IMR-90 (cell line): Measurements from ENCODE around the gene BSND. TPM values are rescaled to one million over a fixed set of nuclear protein-coding genes. Genes with fewer than 3 reads are reported as not detected.

Experiments used
- ATAC-seq: fragments of 200-7000 bp; cut with Tn5 transposase; 2 replicates; pipeline ENCODE4 v1.9.1; 2020; ENCODE audit warnings: low read depth, mild to moderate bottlenecking, moderate library complexity
- BruUV-seq: library from RNA; stranded (reverse); fragments of 400-500 nt; replicated peaks from 2 replicates; lab custom pipeline; 2021; lab: Mats Ljungman, UMichigan
- CTCF ChIA-PET: fragments of 300-600 bp; formaldehyde crosslinking; extraction: SDS; loops from one replicate; lab custom pipeline; 2021; ENCODE audit warnings: antibody characterized with exemption; lab: Yijun Ruan, JAX
- POLR2A ChIA-PET: fragments of 300-600 bp; sonication (Branson Sonifier 250); formaldehyde crosslinking; loops from one replicate; lab custom pipeline; 2022; ENCODE audit warnings: antibody characterized with exemption; ENCODE audit not compliant: unreplicated experiment; lab: Charles Lee
- DNase-seq: peaks from one replicate; pipeline ENCODE4 v3.0.0; 2013
- H2AFZ ChIP-seq: replicated peaks from 2 replicates; pipeline ENCODE3; 2013; ENCODE audit warnings: low read length, mild to moderate bottlenecking; ENCODE audit not compliant: poor library complexity
- H2AK5ac ChIP-seq: 2 replicates; pipeline ENCODE4 v1.6.1; 2013; ENCODE audit warnings: low read depth, low read length, inconsistent platforms
- H2AK9ac ChIP-seq: replicated peaks from 2 replicates; pipeline ENCODE3; 2013; ENCODE audit warnings: mild to moderate bottlenecking, low read depth, low read length, moderate library complexity; ENCODE audit not compliant: poor library complexity
- H2BK120ac ChIP-seq: 2 replicates; pipeline ENCODE4 v1.6.1; 2013; ENCODE audit warnings: low read depth, low read length, inconsistent platforms
- H2BK15ac ChIP-seq: 3 replicates; pipeline ENCODE4 v1.6.1; 2013; ENCODE audit warnings: low read depth, low read length, inconsistent platforms
- H2BK20ac ChIP-seq: 2 replicates; pipeline ENCODE4 v1.6.1; 2013; ENCODE audit warnings: low read depth, mild to moderate bottlenecking, inconsistent platforms, low read length, moderate library complexity
- H2BK5ac ChIP-seq: 2 replicates; pipeline ENCODE4 v1.6.1; 2013; ENCODE audit warnings: mild to moderate bottlenecking, low read depth, low read length, inconsistent platforms; ENCODE audit not compliant: poor library complexity, severe bottlenecking
- H3K14ac ChIP-seq: replicated peaks from 2 replicates; pipeline ENCODE4 v1.6.1; 2013; ENCODE audit warnings: low read depth, low read length, inconsistent platforms
- H3K18ac ChIP-seq: 2 replicates; pipeline ENCODE4 v1.6.1; 2013; ENCODE audit warnings: low read depth, low read length, control low read depth
- H3K23ac ChIP-seq: 2 replicates; pipeline ENCODE4 v1.6.1; 2013; ENCODE audit warnings: low read depth, low read length, inconsistent platforms
- H3K27ac ChIP-seq: 2 replicates; pipeline ENCODE4 v1.5.1; 2013; ENCODE audit warnings: mild to moderate bottlenecking, control low read depth, low read length; ENCODE audit not compliant: insufficient read depth
- H3K27me3 ChIP-seq: 2 replicates; pipeline ENCODE4 v1.6.1; 2013; ENCODE audit warnings: low read length; ENCODE audit not compliant: control insufficient read depth, insufficient read depth
- H3K36me3 ChIP-seq: 2 replicates; pipeline ENCODE4 v1.6.1; 2013; ENCODE audit warnings: low read length, mixed read lengths; ENCODE audit not compliant: control insufficient read depth, insufficient read depth
- H3K4ac ChIP-seq: 2 replicates; pipeline ENCODE4 v1.6.1; 2013; ENCODE audit warnings: low read depth, low read length, inconsistent platforms
- H3K4me1 ChIP-seq: 2 replicates; pipeline ENCODE4 v1.6.1; 2013; ENCODE audit warnings: low read length, mixed read lengths; ENCODE audit not compliant: control insufficient read depth, insufficient read depth
- H3K4me2 ChIP-seq: 2 replicates; pipeline ENCODE4 v1.6.1; 2013; ENCODE audit warnings: low read depth, mild to moderate bottlenecking, control low read depth, low read length, moderate library complexity
- H3K4me3 ChIP-seq: 2 replicates; pipeline ENCODE4 v1.5.1; 2013; ENCODE audit warnings: low read depth, mild to moderate bottlenecking, control low read depth, low read length, moderate library complexity; ENCODE audit not compliant: insufficient read depth
- H3K56ac ChIP-seq: 2 replicates; pipeline ENCODE4 v1.6.1; 2013; ENCODE audit warnings: low read length, inconsistent platforms; ENCODE audit not compliant: insufficient read depth; ENCODE audit errors: extremely low read depth
- H3K79me1 ChIP-seq, 2 experiments: 2 replicates each; pipeline ENCODE4 v1.6.1; 2013; ENCODE audit warnings: low read length in 2 of 2, inconsistent platforms in 1 of 2, low read depth in 1 of 2
- H3K9ac ChIP-seq: 2 replicates; pipeline ENCODE4 v1.6.1; 2013; ENCODE audit warnings: low read depth, low read length, control low read depth
- H3K9me1 ChIP-seq: 2 replicates; pipeline ENCODE4 v1.6.1; 2013; ENCODE audit warnings: low read length, inconsistent platforms; ENCODE audit not compliant: insufficient read depth
- H3K9me3 ChIP-seq: 2 replicates; pipeline ENCODE4 v1.6.1; 2013; ENCODE audit warnings: low read length; ENCODE audit not compliant: control insufficient read depth, insufficient read depth
- H4K20me1 ChIP-seq: 2 replicates; pipeline ENCODE4 v1.6.1; 2013; ENCODE audit warnings: low read length, inconsistent platforms; ENCODE audit not compliant: insufficient read depth
- H4K5ac ChIP-seq: 2 replicates; pipeline ENCODE4 v1.6.1; 2013; ENCODE audit warnings: mild to moderate bottlenecking, low read depth, low read length, control low read depth
- H4K8ac ChIP-seq, 2 experiments: 2 replicates each; pipeline ENCODE4 v1.6.1; 2013; ENCODE audit warnings: low read depth in 2 of 2, low read length in 2 of 2, control low read depth in 1 of 2, inconsistent platforms in 1 of 2
- H4K91ac ChIP-seq: 2 replicates; pipeline ENCODE4 v1.6.1; 2013; ENCODE audit warnings: low read depth, low read length, inconsistent platforms; ENCODE audit not compliant: insufficient read depth
- BHLHE40 ChIP-seq: fragments of 150-350 bp; IDR thresholded peaks from 2 replicates; pipeline ENCODE4 v1.6.1; 2016; ENCODE audit warnings: mild to moderate bottlenecking, low read depth, low read length
- CHD1 ChIP-seq: IDR thresholded peaks from 2 replicates; pipeline ENCODE4 v1.6.1; 2012; ENCODE audit warnings: low read depth, low read length, improper control_type of control experiment
- MAFK ChIP-seq: IDR thresholded peaks from 2 replicates; pipeline ENCODE4 v1.6.1; 2012; ENCODE audit warnings: low read depth, low read length, improper control_type of control experiment
- MAZ ChIP-seq: IDR thresholded peaks from 2 replicates; pipeline ENCODE4 v1.6.1; 2012; ENCODE audit warnings: low read depth, mild to moderate bottlenecking, low read length, improper control_type of control experiment, moderate library complexity, borderline replicate concordance
- NFE2L2 ChIP-seq: fragments of 150-350 bp; IDR thresholded peaks from 2 replicates; pipeline ENCODE4 v1.6.1; 2016; ENCODE audit warnings: low read depth, mild to moderate bottlenecking, low read length
- WGBS, 2 experiments: methylation state at CpG; one replicate each; pipeline versions ENCODE4 v1.1.5 to v1.1.7; 2013; ENCODE audit warnings: missing lambda C conversion rate in 2 of 2; ENCODE audit not compliant: insufficient read length in 1 of 2; ENCODE audit errors: extremely low coverage in 2 of 2; 5-methylcytosine and 5-hydroxymethylcytosine counted together
- dilution Hi-C: fragments of 300-500 bp; cut with HindIII; formaldehyde crosslinking; loops from one replicate; pipeline ENCODE4 v1.14.3; 2018; ENCODE audit warnings: low sequenced_read_pairs; ENCODE audit not compliant: unreplicated experiment
- in situ Hi-C: fragments of 300-500 bp; cut with MboI; formaldehyde crosslinking; loops from 3 replicates; pipeline ENCODE4 v1.14.3; 2019; ENCODE audit warnings: low sequenced_read_pairs, inconsistent platforms, mixed read lengths
- intact Hi-C: fragments of 100-400 bp; cut with micrococcal nuclease; formaldehyde crosslinking; loops from 2 replicates; pipeline ENCODE4 v1.10.0; 2022
- polyA plus RNA-seq, 3 experiments: library from polyadenylated mRNA; depleted of rRNA; stranded (reverse); fragments of >200 nt; gene quantifications; 2 replicates each; pipeline ENCODE4 v1.2.3, GENCODE V29; 2012; ENCODE audit warnings: low replicate concordance in 1 of 3
- total RNA-seq: library from RNA; depleted of rRNA; stranded (reverse); fragments of >200 nt; gene quantifications from 2 replicates; pipeline ENCODE4 v1.2.3, GENCODE V29; 2012
- TF ChIP-seq, protein P1 (sequence below): fragments of 150-350 bp; IDR thresholded peaks from 2 replicates; pipeline ENCODE4 v1.6.1; 2017; ENCODE audit warnings: mild to moderate bottlenecking, antibody characterized with exemption, low read length, low read depth

BSND gene
- total and polyA plus RNA-seq, 2 of the 4 experiments (the other 2 are of a cell fraction), result not detected

DNA sequence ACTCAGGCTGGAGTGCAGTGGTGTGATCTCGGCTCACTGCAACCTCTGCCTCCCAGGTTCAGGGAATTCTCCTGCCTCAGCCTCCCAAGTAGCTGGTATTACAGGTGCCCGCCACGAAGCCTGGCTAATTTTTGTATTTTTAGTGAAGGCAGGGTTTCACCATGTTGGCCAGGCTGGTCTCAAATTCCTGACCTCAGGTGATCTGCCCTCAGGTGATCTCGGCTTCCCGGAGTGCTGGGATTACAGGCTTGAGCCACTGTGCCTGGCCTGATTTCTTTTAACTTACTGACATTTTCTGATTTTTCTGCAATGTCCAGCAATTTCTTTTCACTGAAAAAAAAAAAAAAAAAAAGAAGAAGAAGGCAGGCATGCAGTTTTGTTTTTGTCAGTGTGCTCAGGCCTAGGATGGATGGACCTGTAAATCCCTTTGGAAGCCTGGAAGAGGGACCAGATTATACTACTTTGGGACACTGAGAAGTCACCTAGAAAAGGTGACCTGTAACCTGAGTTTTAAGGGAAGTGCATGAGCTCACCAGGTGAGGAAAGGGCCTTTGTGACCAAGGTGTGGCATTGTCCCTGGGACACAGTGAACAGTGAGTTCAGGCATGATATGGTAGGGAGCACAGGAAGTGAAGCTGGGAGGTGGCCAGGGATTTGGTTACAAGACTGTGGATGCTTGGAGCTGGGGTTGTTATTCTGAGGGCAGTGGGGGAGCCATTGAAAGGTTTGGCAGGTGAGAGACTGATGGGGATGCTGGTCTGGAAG lies 21.0 kb upstream of the BSND start:
- Histone ChIP-seq H3K27ac (no peak overlapping the region), H3K9ac (no peak overlapping the region), H3K79me1 (no peaks in the 10 kb centered on the region), H4K20me1 (no peaks in the 10 kb centered on the region), H4K8ac (no peak overlapping the region), H2AK5ac (0 out of 2 replicates have a peak overlapping the region, but pooled peaks have one; percentile 46), H3K27me3 (peaks cover 65% of the 10 kb centered on the region), H3K4me1 (no peaks in the 10 kb centered on the region), H3K4me2 (no peak overlapping the region), H3K4me3 (no peak overlapping the region), H3K9me3 (no peaks in the 10 kb centered on the region), H3K36me3 (no peaks in the 10 kb centered on the region), H2BK20ac (no peak overlapping the region), H3K18ac (no peak overlapping the region), H3K14ac (no peak overlapping the region), H3K4ac (no peak overlapping the region), H3K9me1 (0 out of 2 replicates have a peak, but pooled peaks cover 4% of the 10 kb centered on the region), H3K23ac (no peak overlapping the region), H2BK5ac (no peak overlapping the region), H4K91ac (no peak overlapping the region), H2AFZ (no peak overlapping the region), H4K5ac (no peak overlapping the region), H2AK9ac (no peak overlapping the region), H2BK120ac (no peak overlapping the region), H2BK15ac (no peak overlapping the region), H3K56ac (no peak overlapping the region)
- WGBS, 2 experiments, result no CpG with 5 or more reads among the region's 5 CpGs
- ChIA-PET CTCF (interaction anchor here (1.6 to 1.8 kb wide), 2 partner anchors 18 to 27 kb away, joined by 6 to 8 read pairs; no protein-coding TSS in a partner anchor), POLR2A (no interaction called here)
- no TSS peak for BruUV-seq
- intact Hi-C loops, result no loop called here
- DNase-seq, result no peak
- ATAC-seq, result no peak
- dilution Hi-C loops, result no loop called here
- in situ Hi-C loops, result no loop called here
- TF ChIP-seq NFE2L2, result no peak
- no peak for TF ChIP-seq BHLHE40
- TF ChIP-seq MAZ, result no peak
- no peak for TF ChIP-seq MAFK
- no peak for TF ChIP-seq CHD1
- TF ChIP-seq, protein P1, sequence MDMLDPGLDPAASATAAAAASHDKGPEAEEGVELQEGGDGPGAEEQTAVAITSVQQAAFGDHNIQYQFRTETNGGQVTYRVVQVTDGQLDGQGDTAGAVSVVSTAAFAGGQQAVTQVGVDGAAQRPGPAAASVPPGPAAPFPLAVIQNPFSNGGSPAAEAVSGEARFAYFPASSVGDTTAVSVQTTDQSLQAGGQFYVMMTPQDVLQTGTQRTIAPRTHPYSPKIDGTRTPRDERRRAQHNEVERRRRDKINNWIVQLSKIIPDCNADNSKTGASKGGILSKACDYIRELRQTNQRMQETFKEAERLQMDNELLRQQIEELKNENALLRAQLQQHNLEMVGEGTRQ, result no peak
